ENCODE data around the gene PANK4.

DNA sequence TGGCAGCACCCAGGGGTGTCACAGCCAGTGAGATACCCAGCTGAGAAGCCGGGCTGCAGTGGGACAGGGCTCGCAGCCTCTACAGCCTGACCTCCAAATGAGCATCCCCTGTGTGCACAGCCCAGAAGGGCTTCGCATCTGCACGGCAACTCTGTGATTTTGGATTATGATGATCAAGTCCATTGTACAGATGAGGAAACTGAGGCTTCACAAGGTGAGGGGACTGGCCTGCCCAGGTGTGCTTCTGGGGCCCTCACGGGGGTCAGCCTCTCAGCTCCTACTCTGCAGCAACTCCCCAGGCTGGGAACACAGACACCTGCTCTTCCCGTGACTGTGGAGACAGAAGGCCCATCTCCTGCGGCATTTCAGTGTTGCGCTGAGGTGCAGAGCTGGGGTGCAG is 12.5 kb upstream of the PANK4 start:
- TF ChIP-seq, protein P1, sequence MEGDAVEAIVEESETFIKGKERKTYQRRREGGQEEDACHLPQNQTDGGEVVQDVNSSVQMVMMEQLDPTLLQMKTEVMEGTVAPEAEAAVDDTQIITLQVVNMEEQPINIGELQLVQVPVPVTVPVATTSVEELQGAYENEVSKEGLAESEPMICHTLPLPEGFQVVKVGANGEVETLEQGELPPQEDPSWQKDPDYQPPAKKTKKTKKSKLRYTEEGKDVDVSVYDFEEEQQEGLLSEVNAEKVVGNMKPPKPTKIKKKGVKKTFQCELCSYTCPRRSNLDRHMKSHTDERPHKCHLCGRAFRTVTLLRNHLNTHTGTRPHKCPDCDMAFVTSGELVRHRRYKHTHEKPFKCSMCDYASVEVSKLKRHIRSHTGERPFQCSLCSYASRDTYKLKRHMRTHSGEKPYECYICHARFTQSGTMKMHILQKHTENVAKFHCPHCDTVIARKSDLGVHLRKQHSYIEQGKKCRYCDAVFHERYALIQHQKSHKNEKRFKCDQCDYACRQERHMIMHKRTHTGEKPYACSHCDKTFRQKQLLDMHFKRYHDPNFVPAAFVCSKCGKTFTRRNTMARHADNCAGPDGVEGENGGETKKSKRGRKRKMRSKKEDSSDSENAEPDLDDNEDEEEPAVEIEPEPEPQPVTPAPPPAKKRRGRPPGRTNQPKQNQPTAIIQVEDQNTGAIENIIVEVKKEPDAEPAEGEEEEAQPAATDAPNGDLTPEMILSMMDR (IDR thresholded peaks at IDR 0.05; ENCODE audit: low read length), result no peak
- no peak for TF ChIP-seq EZH2 (optimal IDR thresholded peaks at IDR 0.05; ENCODE audit: low read depth, low read length)

All from MM.1S (cell line).